Spleen (tissue), 11 donors: ENCODE measurements around the gene MAN1B1. TPM values are rescaled to one million over a fixed set of nuclear protein-coding genes. Genes with fewer than 3 reads are reported as not detected.

Source experiments
- DNase-seq: peaks from one replicate; pipeline ENCODE4 v3.0.0-alpha.2; 2020
- H3K27ac ChIP-seq, 8 donors: fragments of 200-600 bp; sonication (generic) in 7 of 8; 1 replicate in 4 of 8; 2 replicates in 4 of 8; pipeline versions ENCODE4 v1.5.0 to v1.8.0; 2016 to 2021; ENCODE audit warnings: inconsistent platforms in 4 of 8, mild to moderate bottlenecking in 4 of 8, moderate library complexity in 1 of 8
- H3K27me3 ChIP-seq, 7 donors: fragments of 200-600 bp; sonication (generic) in 6 of 7; replicated peaks in 1 of 7; 1 replicate in 4 of 7; 2 replicates in 3 of 7; pipeline versions ENCODE4 v1.5.0 to v1.8.0; 2016 to 2021; ENCODE audit warnings: inconsistent platforms in 3 of 7, mild to moderate bottlenecking in 1 of 7
- H3K36me3 ChIP-seq, 6 donors: fragments of 200-600 bp; sonication (generic) in 5 of 6; 1 replicate in 4 of 6; 2 replicates in 2 of 6; pipeline versions ENCODE4 v1.5.0 to v1.8.0; 2016 to 2021; ENCODE audit warnings: inconsistent platforms in 2 of 6
- H3K4me1 ChIP-seq, 6 donors: fragments of 200-600 bp; sonication (generic) in 5 of 6; 1 replicate in 3 of 6; 2 replicates in 3 of 6; pipeline versions ENCODE4 v1.5.0 to v1.8.0; 2016 to 2021; ENCODE audit warnings: inconsistent platforms in 3 of 6
- H3K4me3 ChIP-seq, 8 donors: fragments of 200-600 bp; sonication (generic) in 7 of 8; 1 replicate in 4 of 8; 2 replicates in 4 of 8; pipeline versions ENCODE4 v1.5.0 to v1.8.0; 2016 to 2021; ENCODE audit warnings: inconsistent platforms in 4 of 8, mild to moderate bottlenecking in 4 of 8, moderate library complexity in 2 of 8
- H3K9me3 ChIP-seq, 8 donors: fragments of 200-600 bp; sonication (generic) in 7 of 8; 1 replicate in 4 of 8; 2 replicates in 4 of 8; pipeline versions ENCODE4 v1.5.0 to v1.8.0; 2016 to 2021; ENCODE audit warnings: inconsistent platforms in 4 of 8
- CTCF ChIP-seq, 11 experiments: fragments of 200-600 bp in 7 of 11; fragments of 450-650 bp in 4 of 11; sonication (generic) in 4 of 11; IDR thresholded peaks in 8 of 11; conservative IDR thresholded peaks in 3 of 11; 1 replicate in 7 of 11; 2 replicates in 4 of 11; pipeline versions ENCODE4 v1.4.0 to v1.8.0; 2016 to 2021; ENCODE audit warnings: antibody characterized with exemption in 11 of 11, inconsistent platforms in 4 of 11, mild to moderate bottlenecking in 1 of 11
- POLR2A ChIP-seq, 3 donors: fragments of 450-650 bp; IDR thresholded peaks; one replicate each; pipeline ENCODE4 v1.5.1; 2017; ENCODE audit warnings: antibody characterized with exemption in 3 of 3, mild to moderate bottlenecking in 1 of 3
- POLR2AphosphoS5 ChIP-seq, 3 donors: sonication (generic); formaldehyde crosslinking; IDR thresholded peaks; one replicate each; pipeline ENCODE4 v1.5.1; 2017; ENCODE audit warnings: antibody characterized with exemption in 3 of 3
- WGBS, 5 donors: extraction: QIAGEN DNeasy Blood & Tissue Kit in 3 of 5; methylation state at CpG; one replicate each; pipeline versions ENCODE4 v1.1.5 to v1.1.7; 2013 to 2018; 5-methylcytosine and 5-hydroxymethylcytosine counted together
- intact Hi-C: fragments of 100-400 bp; cut with DNase I; formaldehyde crosslinking; loops from one replicate; pipeline ENCODE4 v1.15.0; 2023; ENCODE audit warnings: low total_unique reads
- polyA plus RNA-seq, 3 donors: library from polyadenylated mRNA; stranded (reverse); fragments of 200-250 nt; gene quantifications; one replicate each; pipeline ENCODE4 v1.2.1, GENCODE V29; 2013
- total RNA-seq, 7 donors: library from RNA; depleted of rRNA in 3 of 7; stranded (reverse); fragments of >200 nt in 3 of 7; fragmentation: NEBNext Ultra II Directional in 4 of 7; extraction: Animal tissue kit (Norgen Biotek cat#: 25700) in 4 of 7; gene quantifications; one replicate each; pipeline versions ENCODE4 v1.1.0 to v1.2.1, GENCODE V29; 2016 to 2021
- donor health status: healthy with polysubstance abuse.
- donor health status: DM: no; HTN: no; CAD: no; lungs with moderate emphysema.
- donor health status: DM: no; HTN: no; CAD: no.
- donor health status: Bipolar disorder and iron deficiency.
- donor health status: healthy.
- donor health status: DM: no; HTN: no; CAD: no.
- donor health status: DM: yes; HTN: yes; CAD: no.

The MAN1B1 gene
- total and polyA plus RNA-seq, 10 donors: 43.2 to 112 (median 52.8) TPM

DNA sequence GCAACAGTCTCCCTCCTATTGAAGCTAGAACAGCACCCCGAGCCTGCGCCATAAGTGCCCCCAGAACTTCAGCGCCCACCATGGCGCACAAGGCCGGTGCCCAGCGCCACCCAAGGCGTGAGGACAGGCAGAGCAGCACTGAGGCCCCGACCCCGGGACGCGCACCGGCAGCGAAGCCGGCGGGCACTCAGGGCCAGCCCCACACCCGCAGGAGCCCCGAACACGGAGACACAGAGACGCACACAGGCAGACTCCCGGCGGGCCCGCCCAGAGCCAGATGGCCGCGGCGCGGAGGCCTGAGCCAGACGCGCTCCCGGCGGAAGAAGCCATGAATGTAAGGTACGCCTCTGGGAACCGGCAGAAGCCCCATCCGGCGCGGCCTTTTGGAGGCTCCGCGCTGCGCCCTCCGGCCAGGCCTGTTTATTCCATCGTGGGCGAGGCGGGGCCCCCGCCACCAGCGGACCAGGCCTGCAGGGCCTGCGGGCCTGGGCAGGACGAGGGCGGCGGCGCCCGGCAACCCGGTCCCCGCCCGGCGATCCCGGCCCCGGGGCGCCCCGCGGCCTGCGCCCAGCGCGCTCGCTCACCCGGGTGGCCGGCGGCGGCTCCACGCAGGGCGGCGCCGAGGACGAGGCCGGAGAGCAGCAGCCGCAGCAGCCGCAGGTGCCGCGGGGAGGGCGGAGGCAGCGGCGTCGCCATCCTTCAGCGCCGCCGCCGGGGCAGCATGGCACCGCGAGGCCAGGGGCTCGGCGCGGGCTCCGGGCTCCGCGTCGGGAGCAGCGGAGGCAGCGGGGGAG lies 41.3 kb upstream of the MAN1B1 start:
- peaks cover 11 to 98% (median 71%) of the 10 kb centered on the region in 7 donors for H3K27me3 ChIP-seq
- TF ChIP-seq CTCF (IDR thresholded peaks at IDR 0.05 in 8 of 11, conservative IDR thresholded peaks at IDR 0.05 in 3 of 11): no peak
- no peak for TF ChIP-seq POLR2AphosphoS5 (IDR thresholded peaks at IDR 0.05)
- TF ChIP-seq POLR2A (IDR thresholded peaks at IDR 0.05): no peak

DNA sequence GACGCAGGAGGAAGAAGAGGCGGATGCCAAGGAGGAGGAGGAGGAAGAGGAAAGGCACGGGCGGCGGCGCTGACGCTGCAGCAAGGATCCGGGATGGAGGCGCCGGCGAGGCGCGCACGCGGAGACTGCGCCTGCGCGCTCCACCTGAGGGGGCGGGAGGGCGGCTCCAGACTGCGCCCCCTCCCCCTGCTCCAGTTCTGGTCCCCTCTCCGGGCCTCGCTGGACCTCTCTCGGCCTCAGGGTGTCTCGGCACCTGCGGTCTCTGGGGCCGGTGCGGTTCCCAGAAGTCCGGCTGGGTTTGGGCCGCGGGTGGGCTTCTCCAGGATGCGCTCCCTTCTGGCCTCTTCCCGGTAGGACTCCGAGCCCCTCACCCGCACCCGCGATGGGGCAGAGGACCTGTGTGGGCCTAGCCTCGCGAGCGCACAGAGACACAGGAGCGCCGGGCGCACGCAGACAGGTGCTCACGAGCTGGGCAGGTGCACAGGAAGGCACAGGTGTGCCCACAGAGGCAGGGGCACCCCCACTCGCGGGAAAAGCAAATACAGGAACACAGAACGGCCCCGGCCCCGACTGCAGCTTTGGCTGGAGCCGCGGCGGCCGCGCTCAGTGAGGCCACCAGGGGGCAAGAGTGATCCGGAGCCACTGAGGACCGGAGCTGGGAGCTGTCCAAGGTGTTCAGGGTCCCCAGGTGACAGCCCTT lies 40.5 kb upstream of the MAN1B1 start, which contains the start of gene NPDC1:
TSS of gene NPDC1 (minus strand) at position 90 of the 700 bp plus-strand sequence. CDS start 188 bp downstream, outside the sequence.
- Histone ChIP-seq H3K36me3 (no peaks in the 10 kb centered on the region), H3K9me3 (no peaks in the 10 kb centered on the region), H3K4me1 (peaks cover 24 to 72% (median 53%) of the 10 kb centered on the region in 6 donors), H3K4me3 (peak within 1 kb of the TSS; percentile 37 to 77 (median 52)), H3K27me3 (peaks cover 11 to 99% (median 79%) of the 10 kb centered on the region in 7 donors), H3K27ac (peak within 1 kb of the TSS; percentile 1 to 83 (median 79))
- DNase-seq: peak; percentile 93
- 0 to 1% (median 1%) methylated on average over 43 to 57 of the region's 57 CpGs for WGBS, 5 donors
- peak; percentile 20 to 67 (median 56) for TF ChIP-seq POLR2AphosphoS5 (IDR thresholded peaks at IDR 0.05)
- no peak for TF ChIP-seq POLR2A (IDR thresholded peaks at IDR 0.05)
- TF ChIP-seq CTCF (IDR thresholded peaks at IDR 0.05 in 8 of 11, conservative IDR thresholded peaks at IDR 0.05 in 3 of 11): peak; percentile 58 to 91 (median 87)
- intact Hi-C loops: no loop called here

More for the DNA sequence above, 41.3 kb upstream of the MAN1B1 start:
- DNase-seq: no peak
- Histone ChIP-seq H3K36me3 (peaks cover 0 to 4% (median 0%) of the 10 kb centered on the region in 6 donors), H3K9me3 (no peaks in the 10 kb centered on the region), H3K27ac (peak overlapping the region; percentile 1 to 83 (median 79)), H3K4me1 (peaks cover 25 to 79% (median 56%) of the 10 kb centered on the region in 6 donors), H3K4me3 (peak overlapping the region; percentile 37 to 77 (median 52))
- intact Hi-C loops: no loop called here
- WGBS, 5 donors: 1 to 3% (median 2%) methylated on average over 52 to 96 of the region's 96 CpGs

DNA sequence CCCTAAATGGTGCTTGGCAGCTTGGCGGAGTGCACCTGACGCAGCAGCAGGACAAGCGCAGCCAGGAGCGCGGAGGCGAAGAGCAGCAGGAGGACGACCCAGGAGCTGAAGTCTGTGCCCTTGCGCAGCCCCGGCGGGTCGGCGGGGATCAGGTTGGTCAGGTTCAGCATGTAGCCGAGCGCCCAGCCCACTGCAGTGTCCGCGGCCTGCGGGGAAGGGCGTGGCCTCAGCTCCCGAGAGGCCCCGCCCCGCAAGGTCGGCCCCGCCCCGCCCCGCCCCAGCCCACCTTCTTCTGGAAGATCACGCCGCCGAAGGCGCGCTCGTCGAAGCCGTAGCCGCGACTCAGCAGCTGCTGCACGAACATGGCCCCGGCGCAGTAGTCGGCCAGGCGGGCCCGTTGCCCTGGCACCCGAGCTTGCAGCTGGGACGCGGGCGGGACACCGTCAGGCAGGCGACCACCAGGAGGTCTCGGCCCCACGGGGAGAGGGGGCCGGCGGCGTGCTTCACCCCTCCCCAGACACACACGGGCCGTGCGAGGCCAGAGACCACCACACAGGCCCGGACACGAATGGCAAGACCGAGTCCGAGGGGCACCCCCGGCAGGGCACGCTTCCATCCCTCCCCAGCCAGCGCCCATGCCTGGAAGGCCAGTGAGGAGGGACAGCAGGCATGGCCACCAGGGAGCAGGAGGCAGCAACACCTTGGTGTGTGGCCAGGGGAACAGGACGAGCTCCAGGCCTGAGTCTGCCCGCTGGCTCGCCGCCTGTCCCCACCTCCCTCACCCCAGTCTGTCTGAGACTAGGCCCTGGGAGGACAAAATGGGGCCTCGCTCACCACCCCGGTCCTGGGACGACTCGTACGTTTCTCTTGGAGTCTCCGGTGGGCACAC lies 37.9 kb upstream of the MAN1B1 start:
- no peak for TF ChIP-seq CTCF (IDR thresholded peaks at IDR 0.05 in 8 of 11, conservative IDR thresholded peaks at IDR 0.05 in 3 of 11)
- TF ChIP-seq POLR2A (IDR thresholded peaks at IDR 0.05): no peak
- TF ChIP-seq POLR2AphosphoS5 (IDR thresholded peaks at IDR 0.05): no peak
- H3K27me3 ChIP-seq: peaks cover 15 to 100% (median 98%) of the 10 kb centered on the region in 7 donors
- H3K27ac ChIP-seq: no peak overlapping the region
- WGBS, 5 donors: 36 to 62% (median 44%) methylated on average over 21 to 72 of the region's 72 CpGs
- H3K4me3 ChIP-seq: no peak overlapping the region
- no peak for DNase-seq
- H3K9me3 ChIP-seq: no peaks in the 10 kb centered on the region
- peaks cover 25 to 64% (median 48%) of the 10 kb centered on the region in 6 donors for H3K4me1 ChIP-seq
- intact Hi-C loops: no loop called here
- no peaks in the 10 kb centered on the region for H3K36me3 ChIP-seq
